CD1c-positive myeloid dendritic cell (primary cell): ENCODE measurements around the gene STK32C.
A peak's percentile ranks its signal among the peaks of the same experiment; 100 is the strongest.

ENCODE experiments used
- DNase-seq: peaks from one replicate; pipeline ENCODE4 v3.0.0-alpha.2; 2016; ENCODE audit errors: extremely low spot score

STK32C gene

DNA sequence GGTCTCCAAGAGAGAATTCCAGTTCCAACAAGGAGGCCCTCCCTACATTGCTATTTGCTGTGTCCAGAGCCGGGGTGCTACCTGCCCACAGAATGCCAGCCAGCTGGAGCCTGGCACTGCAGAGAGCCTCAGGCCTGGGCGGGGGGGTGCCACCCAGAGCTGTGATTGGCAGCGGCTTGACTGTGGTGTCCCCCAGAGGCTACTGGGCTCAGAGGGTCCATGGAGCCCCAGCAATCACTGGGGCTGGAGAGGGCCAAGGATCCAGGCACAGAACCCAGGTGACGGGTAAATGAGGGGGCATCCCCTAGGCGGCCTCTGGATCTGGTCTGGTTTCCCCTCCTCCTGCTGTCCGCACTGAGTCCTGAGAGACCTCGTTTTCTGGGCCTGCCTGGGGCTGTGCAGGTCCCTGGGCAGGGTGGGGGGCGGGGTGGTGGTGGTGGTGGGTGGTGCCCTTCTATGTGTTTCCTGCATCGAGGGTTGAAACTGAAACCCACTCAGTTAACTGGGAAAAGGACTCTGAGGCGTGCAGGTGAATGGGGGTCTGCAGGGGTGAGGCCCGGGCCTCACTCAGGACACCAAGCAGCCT lies 108.4 kb downstream of the STK32C start:
- DNase-seq: no peak

DNA sequence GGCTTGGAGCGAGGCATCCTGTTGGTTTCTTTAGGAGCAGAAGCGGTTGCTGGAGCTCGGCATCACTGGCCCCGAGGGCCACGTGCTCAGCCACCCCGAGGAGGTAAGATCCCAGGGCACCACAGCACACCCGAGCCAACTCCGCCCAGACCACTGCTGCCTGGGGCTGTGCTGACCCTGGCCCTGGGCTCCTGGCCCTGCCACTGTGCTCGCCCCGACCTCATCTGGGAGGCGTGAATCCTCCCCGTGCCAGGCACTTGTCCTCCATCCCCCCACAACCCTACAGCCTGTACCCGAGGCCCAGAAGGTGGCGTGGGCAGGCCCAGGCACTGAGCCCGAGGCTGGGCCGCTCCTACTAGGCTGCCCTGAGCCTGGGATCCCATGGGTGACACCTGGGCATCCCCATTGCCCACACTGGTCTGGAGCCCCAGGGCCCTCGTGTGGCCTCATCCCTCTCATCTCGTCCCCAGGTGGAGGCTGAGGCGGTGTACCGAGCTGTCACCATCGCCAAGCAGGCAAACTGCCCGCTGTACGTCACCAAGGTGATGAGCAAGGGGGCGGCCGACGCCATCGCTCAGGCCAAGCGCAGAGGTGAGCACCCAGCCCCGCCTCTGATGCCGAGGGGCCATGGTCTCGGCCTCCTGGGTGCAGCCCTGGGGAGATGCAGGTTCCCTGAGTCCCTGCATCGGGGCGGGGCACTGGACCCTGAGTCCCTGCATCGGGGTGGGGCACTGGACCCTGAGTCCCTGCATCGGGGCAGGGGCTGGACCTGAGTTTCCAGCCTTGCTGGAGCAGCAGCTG lies 109.2 kb downstream of the STK32C start:
- no peak for DNase-seq

DNA sequence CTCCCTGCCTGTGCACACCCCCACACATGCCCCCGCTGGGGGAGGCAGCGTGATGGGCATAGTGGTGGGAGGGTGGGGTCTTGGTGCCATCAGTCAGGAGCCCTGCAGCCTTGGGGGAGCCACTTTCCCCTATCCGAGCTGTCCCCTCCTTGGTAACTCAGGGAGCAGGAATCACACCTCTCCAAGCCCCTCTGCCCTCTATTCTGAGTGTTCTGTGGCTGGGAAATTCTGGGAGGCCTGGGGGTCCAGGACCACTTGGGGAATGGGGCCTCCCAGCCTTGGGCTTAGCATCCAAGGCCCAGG lies 109.7 kb downstream of the STK32C start:
- DNase-seq: no peak

DNA sequence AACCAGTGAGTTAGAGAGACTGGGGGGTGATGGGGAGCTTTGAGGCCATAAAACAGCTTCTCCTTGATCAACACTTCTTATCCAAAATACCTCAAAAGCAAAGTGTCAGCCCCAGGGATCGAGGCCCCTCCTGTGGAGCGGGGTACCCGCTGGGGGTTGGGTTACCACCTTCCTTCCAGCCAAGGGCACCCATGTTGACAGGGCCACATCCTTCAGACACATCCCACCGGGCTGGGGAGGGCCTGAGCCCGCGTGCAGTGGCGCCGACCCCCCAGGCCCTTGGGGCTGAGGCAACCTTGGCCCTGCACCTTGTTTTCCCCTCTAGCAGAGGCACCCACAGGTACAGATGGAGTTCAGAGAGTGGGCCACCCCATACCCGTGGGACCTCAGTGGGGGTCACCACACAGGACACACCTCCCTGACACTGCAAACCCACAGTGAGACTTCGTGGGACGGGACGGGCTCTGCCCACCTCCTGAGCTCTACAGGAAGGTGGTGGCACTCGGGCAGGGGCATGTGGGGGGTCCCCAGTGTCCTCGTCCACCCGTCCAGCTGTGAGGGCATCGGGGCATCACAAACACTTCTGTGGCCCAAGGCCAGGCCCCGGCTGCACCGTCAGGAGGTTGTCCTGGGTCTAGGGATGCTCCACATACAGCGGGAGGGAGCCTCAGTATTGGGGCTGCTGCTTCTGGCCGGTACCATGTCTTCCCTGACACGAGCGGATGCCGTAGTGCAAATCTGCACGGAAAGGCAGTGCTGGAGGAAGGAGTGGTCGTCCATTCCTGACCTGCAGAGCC lies 110.3 kb downstream of the STK32C start:
- no peak for DNase-seq

DNA sequence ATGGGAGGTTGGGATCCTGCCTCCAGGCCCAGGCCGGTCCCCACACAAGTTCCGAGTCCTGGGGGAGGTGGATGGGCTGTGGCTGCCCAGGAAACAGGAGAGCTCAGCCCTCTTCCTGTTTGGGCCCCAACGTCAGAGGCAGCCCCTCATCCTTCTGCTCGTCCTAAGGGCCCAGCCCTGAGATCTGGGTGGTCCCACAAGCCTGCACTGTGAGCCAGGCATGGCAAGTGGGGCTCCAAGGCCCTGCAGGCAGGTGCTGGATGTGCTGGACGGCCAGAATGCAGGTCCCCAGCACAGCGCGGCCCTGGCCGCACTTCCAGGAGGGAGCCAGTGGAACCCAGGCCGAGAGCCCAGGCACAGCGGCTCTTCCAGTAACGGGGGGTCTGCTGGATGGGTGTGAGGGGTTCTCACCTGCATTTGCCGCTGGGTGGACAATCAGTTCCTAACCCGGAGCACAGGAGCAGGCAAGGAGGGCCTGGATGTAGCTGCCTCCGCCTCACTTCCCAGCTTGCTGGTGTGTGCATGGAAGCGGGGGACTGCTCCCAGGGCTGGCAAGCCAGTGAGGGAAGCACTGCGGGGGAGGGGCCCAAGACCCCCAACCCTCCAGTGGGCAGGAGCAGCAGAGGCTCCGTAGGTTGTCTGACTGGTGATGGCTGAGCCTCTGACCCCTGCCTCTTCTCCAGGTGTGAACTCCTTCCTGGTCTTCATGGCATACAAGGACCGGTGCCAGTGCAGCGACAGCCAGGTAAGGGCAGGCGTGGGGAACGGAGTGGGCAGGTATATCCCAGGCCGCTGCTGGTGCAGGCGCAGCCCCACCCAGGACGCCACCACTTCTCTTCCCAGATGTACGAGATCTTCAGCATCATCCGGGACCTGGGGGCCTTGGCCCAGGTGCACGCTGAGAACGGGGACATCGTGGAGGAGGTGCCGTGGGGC lies 111.3 kb downstream of the STK32C start:
- no peak for DNase-seq

DNA sequence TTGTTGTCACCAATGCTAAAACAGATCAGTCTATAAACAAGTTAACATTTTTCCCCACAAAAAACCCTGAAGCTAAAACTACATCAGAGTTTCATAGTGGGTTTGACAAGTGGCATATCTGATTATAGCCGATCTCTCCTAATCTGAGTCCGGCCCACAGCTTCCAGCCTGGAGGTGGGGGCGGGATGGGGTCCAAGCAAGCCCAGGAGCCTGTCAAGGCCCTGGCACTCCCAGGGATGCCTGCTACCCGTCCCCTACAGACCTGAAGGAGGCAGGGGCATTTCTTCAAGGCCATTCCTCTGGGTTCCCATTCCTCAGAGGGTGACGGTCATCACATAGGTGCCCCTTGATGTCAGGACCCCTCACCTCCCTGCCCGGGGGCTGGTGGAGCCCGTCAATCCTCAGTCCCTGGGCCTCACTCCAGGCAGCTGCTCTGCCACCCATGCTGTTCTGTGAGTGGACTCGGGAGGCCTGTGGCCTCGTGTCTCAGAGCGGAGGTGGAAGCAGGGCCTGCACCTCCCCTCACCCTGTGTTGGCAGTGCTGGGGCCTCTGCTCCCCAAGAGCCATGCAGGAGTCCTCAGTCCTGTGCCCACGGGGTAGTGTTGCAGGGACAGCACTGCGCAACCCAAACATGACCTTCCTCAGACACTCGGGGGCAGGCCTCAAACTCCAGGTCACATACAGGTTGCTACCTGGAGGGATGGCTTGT lies 112.2 kb downstream of the STK32C start:
- no peak for DNase-seq

DNA sequence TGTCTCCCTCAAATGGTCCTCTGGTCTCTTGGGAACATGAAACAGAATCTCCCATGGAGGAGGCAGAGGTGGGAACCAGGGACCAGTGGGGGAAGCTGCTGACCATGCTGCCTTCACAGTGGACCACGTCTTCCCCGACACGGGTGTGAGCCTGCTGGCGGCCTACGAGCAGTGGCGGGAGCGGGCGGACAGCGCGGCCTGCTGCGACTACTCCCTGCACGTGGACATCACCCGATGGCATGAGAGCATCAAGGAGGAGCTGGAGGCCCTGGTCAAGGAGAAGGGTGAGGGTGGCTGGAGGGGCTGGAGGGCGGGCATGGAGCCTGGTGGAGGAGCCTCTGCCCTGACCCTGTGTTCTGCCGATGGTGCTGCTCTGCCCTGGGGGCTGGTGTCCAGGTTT lies 113.0 kb downstream of the STK32C start:
- no peak for DNase-seq

DNA sequence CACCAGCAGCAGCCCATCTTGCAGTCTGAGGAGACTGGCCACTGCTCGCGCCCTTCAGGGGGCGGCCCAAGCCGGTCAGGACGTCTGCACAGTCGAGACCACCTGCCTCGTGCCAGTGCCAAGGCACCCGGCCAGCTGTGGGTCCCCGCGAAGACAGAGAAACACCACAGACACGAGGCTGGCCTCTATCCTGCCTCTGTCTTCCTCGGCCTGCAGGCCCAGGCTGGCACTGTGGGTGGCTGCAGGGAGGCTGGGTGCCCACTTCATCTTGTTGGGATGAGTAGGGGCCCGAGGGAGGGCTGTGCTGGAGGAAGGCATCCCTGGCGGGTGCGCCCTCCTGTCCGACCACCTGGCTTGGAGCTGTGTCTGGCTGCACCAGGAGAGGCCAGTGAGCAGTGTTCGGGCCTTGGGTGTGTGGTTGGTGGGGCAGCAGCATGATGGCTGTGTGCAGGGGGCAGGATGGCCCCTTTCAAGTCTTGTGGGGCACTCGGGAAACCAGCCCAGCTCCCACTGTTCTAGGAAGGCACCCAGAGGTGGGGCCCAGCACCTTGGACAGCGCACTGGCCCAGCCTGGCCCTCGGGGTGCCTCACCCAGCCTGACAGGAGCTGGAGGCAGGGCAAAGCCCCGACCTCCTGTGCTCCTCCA lies 113.7 kb downstream of the STK32C start:
- peak; percentile 18 for DNase-seq

DNA sequence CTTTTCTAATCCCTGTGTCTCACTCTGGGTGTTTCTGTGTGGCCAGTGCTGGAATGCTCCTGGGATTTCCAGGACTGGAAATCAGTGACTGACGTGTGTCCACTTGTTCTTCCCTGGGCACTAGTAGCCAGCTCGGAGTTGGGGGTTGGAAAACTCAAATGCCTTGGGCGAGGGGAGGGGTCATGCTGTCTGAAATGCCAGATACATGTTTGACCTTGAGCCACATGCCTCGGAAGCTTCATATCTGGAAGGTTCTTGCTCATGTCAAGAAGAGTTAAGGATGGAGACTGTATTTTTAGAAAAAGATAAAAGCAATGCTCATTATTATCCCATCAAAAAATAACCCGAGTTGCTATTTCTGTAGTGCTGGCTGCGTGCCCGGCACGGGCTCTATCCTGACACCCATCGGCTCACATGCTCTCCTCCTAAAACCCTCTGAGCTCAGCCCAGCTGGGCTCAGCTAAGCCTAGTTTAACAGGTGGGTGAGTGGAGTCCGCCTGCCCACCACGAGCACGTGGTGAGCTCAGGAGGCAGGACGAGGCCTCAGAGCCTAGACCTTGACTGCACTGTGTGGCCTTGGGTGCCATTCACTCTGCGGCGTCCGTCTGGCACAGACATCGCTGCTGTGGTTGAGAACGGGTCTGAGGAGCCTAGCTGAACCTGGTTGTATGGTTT lies 114.6 kb downstream of the STK32C start:
- no peak for DNase-seq

DNA sequence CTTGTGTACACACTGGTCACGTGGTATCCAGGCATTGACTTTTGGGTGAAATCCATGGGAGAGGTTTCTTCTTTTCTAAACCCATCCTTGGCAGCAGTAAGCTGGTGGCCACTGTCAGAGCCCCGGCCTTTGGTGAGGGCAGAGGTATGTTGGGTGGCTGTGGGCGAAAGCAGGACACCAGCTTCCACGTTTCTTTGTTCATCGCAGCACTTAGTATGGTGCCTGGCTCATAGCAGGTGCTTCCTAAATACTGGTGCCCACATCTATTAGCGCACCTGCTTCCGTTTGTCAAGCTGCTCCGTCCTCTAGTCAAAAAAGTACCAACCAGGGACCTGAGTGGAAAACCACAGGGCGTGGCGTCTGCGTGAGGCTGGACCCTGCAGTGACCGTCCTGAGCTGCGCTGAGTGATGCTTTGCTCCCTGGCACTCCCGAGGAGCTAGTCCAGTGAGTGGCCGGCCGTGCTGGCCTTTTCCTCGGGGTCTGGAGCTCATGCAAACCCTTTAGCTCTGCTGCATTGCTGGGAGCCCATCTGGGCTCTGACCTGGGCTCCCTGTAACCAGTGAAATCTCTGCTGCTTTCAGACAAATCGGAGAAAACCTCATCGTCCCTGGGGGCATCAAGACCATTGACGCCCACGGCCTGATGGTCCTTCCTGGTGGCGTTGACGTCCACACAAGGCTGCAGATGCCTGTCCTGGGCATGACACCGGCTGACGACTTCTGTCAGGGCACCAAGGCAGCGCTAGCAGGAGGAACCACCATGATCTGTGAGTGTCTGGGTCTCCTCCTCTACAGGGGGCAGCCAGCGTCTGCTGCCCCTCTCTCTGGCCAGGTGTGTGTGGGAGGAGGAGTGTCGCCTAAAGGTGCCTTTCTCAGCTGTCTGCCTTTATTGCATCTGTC lies 115.4 kb downstream of the STK32C start:
- DNase-seq: no peak

DNA sequence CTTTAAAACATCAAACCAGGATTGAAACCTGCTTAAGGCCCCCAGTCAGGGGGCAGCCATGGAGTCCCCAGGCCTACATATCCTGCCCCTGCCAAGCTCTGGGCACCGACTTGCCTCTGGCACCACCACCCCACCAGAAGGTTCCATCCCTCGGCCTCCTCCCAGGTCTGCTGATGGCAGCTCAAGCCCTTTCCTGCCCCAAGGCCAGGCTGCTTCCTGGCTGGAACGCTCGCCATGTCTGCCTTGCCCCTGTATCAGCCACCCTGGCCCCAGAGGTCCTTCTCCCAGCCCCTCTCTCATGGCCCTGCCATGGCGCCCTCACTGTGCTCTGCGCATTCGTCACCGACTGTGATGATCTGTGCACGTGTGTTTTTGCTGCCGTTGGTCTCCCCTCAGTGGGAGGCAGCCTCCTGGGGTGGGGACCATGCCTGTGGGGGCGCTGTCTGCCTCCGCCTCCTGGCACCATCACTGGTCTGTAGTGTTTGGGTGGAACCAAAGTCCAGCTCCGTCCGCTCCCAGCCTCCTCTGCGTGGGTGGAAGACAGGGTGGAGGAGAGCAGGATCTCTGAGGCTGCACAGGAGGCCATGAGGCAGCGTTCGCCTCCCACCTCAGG lies 117.8 kb downstream of the STK32C start:
- DNase-seq: no peak

DNA sequence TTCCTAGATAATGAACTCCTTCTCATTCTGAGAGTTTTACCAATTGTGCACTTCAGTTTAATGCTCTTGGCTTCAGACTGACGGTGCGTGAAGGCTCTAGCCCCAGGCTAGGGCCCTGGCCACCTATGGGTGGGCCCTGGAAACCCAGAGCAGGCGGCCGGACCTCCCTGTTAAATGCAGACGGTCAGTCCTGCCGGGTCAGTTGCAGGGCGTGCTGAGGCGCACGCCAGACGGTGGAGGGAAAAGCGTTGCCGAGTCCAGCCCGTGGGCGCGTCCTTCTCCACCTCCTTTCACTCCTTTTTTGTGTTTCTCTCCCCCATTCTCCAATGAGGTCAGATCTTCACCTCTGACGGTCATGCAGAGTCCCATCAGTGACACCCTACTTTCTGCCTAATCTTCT lies 118.7 kb downstream of the STK32C start:
- no peak for DNase-seq

DNA sequence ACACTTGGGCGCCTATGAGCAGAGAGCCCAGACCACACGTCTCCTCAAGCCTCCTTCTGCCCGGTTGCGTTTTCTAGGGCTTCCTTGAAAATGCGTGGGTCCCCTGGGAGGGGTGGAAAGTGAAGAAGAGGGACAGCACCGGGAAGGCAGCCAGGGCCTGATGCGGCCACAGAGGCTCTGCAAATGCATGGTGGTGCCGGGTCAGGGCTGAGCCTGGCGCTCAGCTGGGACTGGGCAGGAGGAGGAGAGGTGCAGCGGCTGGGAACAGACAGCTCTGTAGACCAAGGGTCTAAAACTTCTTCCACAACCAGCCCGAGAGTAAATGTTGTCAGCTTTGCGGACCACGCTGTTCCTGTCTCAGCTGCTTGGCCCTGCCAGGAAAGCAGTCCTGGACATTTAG lies 119.4 kb downstream of the STK32C start:
- no peak for DNase-seq

DNA sequence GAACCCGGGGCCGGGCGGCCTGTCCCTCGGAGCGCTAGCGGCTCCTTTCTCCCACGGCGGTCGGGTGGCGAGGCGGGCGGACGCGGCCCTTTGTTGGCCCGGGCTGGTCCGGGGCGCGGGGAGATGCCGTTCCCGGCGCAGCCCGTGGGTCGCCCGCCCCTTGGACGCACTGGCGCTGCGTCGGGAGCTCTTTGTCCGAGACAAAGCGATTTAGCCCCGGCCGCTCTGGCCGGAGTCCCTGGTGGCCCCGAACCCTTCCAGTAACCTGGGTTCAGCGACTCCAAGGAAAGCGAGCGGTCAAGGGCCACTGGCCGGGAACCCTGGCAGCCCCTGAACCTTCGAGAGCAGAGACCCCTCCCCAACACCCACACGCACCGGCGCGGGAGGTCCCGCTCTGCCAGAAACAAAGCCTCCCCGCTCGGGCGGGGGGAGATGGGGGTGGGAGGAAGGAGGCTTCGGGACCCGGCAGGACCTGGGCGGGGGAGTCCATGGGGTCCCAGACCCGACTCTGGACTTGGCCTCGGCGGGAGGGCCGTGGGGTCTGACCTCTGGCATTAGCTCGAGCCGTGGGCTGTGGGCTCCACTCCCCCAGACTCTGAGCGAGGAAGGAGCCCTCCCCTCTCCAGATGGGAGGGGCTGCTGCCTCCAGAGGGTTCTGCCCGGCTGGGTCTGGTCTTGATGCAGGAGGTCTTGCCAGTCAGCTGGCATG lies 120.2 kb downstream of the STK32C start:
- DNase-seq: no peak

DNA sequence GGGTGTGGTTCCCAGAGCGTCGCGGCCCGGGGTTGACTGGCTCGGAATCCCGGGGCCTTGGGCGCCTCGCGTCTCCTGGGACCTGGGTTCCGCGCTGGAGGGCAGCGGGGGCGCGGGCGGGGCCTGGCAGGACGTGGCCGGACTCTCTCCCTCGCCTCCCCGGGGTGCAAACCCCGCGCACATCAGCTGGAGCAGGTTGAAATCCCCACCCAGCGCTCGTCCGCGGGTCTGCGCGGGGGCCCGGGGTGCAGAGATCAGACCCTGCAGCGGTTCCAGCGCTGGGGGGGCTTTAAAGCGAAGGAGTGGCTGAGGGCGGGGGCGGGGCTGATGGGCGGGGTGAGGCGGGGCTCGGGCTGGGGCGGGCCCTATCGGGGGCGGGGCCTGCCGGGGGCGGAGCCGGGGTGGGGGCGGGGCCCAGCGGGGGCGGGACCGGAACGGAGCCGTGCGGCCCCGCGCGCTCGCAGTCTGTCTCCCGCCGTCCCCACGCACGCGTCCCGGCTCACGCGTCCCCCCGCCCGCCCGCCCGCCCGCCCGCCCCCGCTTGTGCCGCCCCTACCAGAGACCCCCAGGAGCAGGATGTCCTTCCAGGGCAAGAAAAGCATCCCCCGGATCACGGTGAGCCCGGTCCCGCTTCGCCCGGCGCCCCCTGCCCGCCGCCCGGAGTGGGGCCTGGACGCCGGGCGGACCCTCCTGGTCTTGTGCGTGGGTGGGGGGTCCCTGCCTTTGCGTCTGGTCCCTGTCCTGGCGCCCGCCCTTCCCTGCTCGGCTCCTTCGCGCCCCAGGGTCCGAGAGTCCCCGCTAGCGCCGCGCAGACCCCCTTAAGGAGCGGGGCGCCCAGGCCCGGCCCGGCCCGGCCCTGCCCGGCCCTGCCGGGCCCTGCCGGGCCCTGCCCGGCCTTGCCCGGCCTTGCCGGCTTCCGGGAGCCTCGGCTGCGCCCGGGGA lies 121.0 kb downstream of the STK32C start, which contains the start of gene DPYSL4:
Gene DPYSL4 (plus strand): TSS at position 461 of the 942 bp plus-strand sequence. CDS start 116 bp downstream, at position 577.
- peak; percentile 10 for DNase-seq

DNA sequence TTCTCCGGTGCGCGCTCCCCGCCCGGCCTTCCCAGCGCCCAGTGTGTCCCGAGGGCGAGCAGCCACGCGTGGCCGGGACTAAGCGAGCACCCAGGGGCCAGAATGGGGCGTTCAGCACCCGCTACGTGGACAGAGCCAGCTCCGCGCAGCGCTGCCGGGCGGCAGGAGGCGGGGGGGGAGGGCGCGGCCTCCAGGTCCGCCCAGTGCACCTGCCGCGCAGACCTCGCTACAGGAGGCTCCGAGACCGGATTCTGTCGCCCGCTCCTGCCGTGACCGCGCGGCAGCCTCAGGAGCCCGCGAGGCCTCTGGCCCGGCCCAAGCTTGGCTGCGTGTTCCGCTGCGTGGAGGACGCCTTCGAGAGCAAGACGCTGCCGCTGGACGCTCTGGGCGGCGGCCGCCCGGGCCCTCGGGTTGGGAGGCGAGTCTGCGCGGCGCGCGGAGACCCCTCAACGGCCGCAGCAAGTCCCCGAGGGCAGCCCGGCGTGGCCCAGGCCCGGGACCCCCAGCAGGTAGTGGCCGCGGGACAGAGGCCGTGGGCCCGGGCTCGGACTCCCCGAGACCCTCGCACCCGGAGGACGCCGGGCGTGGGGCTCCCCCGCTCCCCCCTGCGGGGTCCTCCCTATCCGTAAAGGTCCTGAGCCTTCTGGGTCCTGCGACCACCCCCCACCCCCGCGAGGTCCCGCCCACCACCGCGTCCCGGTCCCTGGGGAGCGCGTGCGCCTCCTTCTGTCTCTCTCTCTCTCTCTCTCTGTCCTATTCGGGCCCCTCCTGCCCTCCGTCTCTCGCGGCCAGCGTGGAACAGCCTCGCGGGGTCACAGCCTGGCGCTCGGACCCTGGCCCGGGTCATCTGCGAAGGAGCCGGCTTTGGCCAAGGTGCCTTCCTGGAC lies 121.9 kb downstream of the STK32C start:
- DNase-seq: peak; percentile 52
